ENCODE measurements around the gene SYCE1L.

The SYCE1L gene

DNA sequence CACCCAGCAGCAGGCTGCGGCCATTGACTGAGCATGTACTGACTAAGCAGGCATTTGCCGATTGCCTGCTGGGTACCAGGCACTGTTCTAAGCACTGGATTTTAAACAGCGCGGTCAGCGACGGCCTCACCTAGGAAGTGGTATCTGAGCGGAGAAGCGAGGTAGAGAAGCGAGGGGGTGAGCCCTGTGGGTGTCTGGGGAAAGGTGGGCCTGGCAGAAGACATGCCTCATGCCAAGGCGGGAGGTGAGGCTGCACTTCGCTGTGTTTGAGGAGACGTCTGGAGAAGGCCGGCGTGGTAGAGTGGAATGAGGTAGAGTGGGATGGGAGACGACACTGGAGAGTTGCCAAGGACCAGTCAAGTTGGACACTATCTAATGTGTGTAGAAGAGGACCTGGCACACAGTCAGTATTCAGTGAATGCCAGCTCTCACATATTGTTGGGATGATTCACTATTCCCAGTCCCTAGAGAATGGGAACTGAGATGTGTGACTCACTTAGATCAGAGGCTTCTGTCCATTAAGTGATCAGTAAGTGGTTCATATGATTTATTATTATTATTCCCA is 14.4 kb downstream of the SYCE1L start (continued):
- TF ChIP-seq, protein P1, sequence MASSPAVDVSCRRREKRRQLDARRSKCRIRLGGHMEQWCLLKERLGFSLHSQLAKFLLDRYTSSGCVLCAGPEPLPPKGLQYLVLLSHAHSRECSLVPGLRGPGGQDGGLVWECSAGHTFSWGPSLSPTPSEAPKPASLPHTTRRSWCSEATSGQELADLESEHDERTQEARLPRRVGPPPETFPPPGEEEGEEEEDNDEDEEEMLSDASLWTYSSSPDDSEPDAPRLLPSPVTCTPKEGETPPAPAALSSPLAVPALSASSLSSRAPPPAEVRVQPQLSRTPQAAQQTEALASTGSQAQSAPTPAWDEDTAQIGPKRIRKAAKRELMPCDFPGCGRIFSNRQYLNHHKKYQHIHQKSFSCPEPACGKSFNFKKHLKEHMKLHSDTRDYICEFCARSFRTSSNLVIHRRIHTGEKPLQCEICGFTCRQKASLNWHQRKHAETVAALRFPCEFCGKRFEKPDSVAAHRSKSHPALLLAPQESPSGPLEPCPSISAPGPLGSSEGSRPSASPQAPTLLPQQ (tag by site-specific recombination; IDR thresholded peaks at IDR 0.05), result peak; percentile 61; the same call in 1 of the 2 replicates
- TF ChIP-seq, protein P2, sequence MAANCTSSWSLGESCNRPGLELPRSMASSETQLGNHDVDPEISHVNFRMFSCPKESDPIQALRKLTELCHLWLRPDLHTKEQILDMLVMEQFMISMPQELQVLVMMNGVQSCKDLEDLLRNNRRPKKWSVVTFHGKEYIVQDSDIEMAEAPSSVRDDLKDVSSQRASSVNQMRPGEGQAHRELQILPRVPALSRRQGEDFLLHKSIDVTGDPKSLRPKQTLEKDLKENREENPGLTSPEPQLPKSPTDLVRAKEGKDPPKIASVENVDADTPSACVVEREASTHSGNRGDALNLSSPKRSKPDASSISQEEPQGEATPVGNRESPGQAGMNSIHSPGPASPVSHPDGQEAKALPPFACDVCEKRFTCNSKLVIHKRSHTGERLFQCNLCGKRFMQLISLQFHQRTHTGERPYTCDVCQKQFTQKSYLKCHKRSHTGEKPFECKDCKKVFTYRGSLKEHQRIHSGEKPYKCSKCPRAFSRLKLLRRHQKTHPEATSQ (tag by site-specific recombination; IDR thresholded peaks at IDR 0.05), result no peak
- TF ChIP-seq MEIS1 (CRISPR knock-in tag; IDR thresholded peaks at IDR 0.05; ENCODE audit: borderline replicate concordance), result no peak
- TF ChIP-seq KLF8 (tag by site-specific recombination; IDR thresholded peaks at IDR 0.05), result peak; percentile 47; the same call in 1 of the 2 replicates
- no peak for TF ChIP-seq ZNF510 (tag by site-specific recombination; IDR thresholded peaks at IDR 0.05; ENCODE audit: insufficient replicate concordance)
- no peak for TF ChIP-seq ZNF23 (tag by site-specific recombination; IDR thresholded peaks at IDR 0.05; ENCODE audit: borderline replicate concordance)
- TF ChIP-seq ZNF670 (tag by site-specific recombination; IDR thresholded peaks at IDR 0.05; ENCODE audit: low read depth), result no peak
- TF ChIP-seq ZFP37 (tag by site-specific recombination; IDR thresholded peaks at IDR 0.05), result no peak
- no peak for TF ChIP-seq ZNF777 (tag by site-specific recombination; IDR thresholded peaks at IDR 0.05; ENCODE audit: borderline replicate concordance)
- TF ChIP-seq, protein P3, sequence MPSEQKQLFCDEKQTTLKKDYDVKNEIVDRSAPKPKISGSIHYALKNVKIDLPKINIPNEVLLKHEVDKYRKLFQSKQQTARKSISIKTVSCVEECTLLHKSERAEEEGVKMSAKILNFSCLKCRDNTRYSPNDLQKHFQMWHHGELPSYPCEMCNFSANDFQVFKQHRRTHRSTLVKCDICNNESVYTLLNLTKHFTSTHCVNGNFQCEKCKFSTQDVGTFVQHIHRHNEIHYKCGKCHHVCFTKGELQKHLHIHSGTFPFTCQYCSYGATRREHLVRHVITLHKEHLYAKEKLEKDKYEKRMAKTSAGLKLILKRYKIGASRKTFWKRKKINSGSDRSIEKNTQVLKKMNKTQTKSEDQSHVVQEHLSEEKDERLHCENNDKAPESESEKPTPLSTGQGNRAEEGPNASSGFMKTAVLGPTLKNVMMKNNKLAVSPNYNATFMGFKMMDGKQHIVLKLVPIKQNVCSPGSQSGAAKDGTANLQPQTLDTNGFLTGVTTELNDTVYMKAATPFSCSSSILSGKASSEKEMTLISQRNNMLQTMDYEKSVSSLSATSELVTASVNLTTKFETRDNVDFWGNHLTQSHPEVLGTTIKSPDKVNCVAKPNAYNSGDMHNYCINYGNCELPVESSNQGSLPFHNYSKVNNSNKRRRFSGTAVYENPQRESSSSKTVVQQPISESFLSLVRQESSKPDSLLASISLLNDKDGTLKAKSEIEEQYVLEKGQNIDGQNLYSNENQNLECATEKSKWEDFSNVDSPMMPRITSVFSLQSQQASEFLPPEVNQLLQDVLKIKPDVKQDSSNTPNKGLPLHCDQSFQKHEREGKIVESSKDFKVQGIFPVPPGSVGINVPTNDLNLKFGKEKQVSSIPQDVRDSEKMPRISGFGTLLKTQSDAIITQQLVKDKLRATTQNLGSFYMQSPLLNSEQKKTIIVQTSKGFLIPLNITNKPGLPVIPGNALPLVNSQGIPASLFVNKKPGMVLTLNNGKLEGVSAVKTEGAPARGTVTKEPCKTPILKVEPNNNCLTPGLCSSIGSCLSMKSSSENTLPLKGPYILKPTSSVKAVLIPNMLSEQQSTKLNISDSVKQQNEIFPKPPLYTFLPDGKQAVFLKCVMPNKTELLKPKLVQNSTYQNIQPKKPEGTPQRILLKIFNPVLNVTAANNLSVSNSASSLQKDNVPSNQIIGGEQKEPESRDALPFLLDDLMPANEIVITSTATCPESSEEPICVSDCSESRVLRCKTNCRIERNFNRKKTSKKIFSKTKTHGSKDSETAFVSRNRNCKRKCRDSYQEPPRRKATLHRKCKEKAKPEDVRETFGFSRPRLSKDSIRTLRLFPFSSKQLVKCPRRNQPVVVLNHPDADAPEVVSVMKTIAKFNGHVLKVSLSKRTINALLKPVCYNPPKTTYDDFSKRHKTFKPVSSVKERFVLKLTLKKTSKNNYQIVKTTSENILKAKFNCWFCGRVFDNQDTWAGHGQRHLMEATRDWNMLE (tag by site-specific recombination; conservative IDR thresholded peaks at IDR 0.05; ENCODE audit: low read depth), result no peak
- TF ChIP-seq ZNF292 (tag by site-specific recombination; IDR thresholded peaks at IDR 0.05; ENCODE audit: borderline replicate concordance, low read depth), result no peak
- no peak for TF ChIP-seq ZBTB1 (tag by site-specific recombination; IDR thresholded peaks at IDR 0.05)
- no peak for TF ChIP-seq ZNF16 (tag by site-specific recombination; IDR thresholded peaks at IDR 0.05; ENCODE audit: low read depth)
- no peak for TF ChIP-seq ZNF530 (tag by site-specific recombination; IDR thresholded peaks at IDR 0.05; ENCODE audit: low read depth)
- no peak for TF ChIP-seq HOXD13 (CRISPR knock-in tag; IDR thresholded peaks at IDR 0.05; ENCODE audit: borderline replicate concordance)
- no peak for TF ChIP-seq KLF10 (tag by site-specific recombination; IDR thresholded peaks at IDR 0.05)
- no peak for TF ChIP-seq ZFP69B (tag by site-specific recombination; IDR thresholded peaks at IDR 0.05)
- TF ChIP-seq ZNF677 (tag by site-specific recombination; IDR thresholded peaks at IDR 0.05), result no peak
- TF ChIP-seq ZNF629 (tag by site-specific recombination; IDR thresholded peaks at IDR 0.05), result peak; percentile 76
- TF ChIP-seq GLI4 (tag by site-specific recombination; IDR thresholded peaks at IDR 0.05), result no peak
- no peak for TF ChIP-seq ZNF707 (tag by site-specific recombination; IDR thresholded peaks at IDR 0.05)
- no peak for TF ChIP-seq ZNF837 (tag by site-specific recombination; IDR thresholded peaks at IDR 0.05)
- TF ChIP-seq, protein P4, sequence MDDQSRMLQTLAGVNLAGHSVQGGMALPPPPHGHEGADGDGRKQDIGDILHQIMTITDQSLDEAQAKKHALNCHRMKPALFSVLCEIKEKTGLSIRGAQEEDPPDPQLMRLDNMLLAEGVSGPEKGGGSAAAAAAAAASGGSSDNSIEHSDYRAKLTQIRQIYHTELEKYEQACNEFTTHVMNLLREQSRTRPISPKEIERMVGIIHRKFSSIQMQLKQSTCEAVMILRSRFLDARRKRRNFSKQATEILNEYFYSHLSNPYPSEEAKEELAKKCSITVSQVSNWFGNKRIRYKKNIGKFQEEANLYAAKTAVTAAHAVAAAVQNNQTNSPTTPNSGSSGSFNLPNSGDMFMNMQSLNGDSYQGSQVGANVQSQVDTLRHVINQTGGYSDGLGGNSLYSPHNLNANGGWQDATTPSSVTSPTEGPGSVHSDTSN (CRISPR knock-in tag; IDR thresholded peaks at IDR 0.05), result no peak
- TF ChIP-seq ZFP3 (tag by site-specific recombination; IDR thresholded peaks at IDR 0.05; ENCODE audit: low read depth), result no peak
- TF ChIP-seq ZFP41 (tag by site-specific recombination; IDR thresholded peaks at IDR 0.05; ENCODE audit: borderline replicate concordance), result no peak
- no peak for TF ChIP-seq ZNF521 (tag by site-specific recombination; IDR thresholded peaks at IDR 0.05)
- TF ChIP-seq BCL11B (tag by site-specific recombination; IDR thresholded peaks at IDR 0.05; ENCODE audit: low read depth), result no peak
- no peak for TF ChIP-seq ZNF626 (tag by site-specific recombination; IDR thresholded peaks at IDR 0.05)
- no peak for TF ChIP-seq ZNF19 (tag by site-specific recombination; IDR thresholded peaks at IDR 0.05; ENCODE audit: low read depth)
- no peak for TF ChIP-seq ZNF561 (tag by site-specific recombination; IDR thresholded peaks at IDR 0.05; ENCODE audit: borderline replicate concordance)
- no peak for TF ChIP-seq ZNF132 (tag by site-specific recombination; IDR thresholded peaks at IDR 0.05; ENCODE audit: borderline replicate concordance)
- no peak for TF ChIP-seq ZNF112 (tag by site-specific recombination; IDR thresholded peaks at IDR 0.05)
- no peak for TF ChIP-seq ZNF2 (tag by site-specific recombination; IDR thresholded peaks at IDR 0.05)
- no peak for TF ChIP-seq ZNF621 (tag by site-specific recombination; IDR thresholded peaks at IDR 0.05)
